ENCODE measurements around the gene LDLRAD4.

LDLRAD4 gene

GRCh38 chr18:13514558-13514957 is 296.0 kb downstream of the LDLRAD4 start:
- no peak for DNase-seq (ENCODE audit: low spot score)

- DNase-seq (ENCODE audit: low spot score): no peak
Measured at GRCh38 chr18:13516855-13517254, 298.3 kb downstream of the LDLRAD4 start.

GRCh38 chr18:13517369-13517768 is 298.8 kb downstream of the LDLRAD4 start:
- no peak for DNase-seq (ENCODE audit: low spot score)

- DNase-seq (ENCODE audit: low spot score): no peak
Measured at GRCh38 chr18:13518382-13518781, 299.8 kb downstream of the LDLRAD4 start.

GRCh38 chr18:13520306-13520705 is 301.7 kb downstream of the LDLRAD4 start:
- DNase-seq (ENCODE audit: low spot score): no peak

- no peak for DNase-seq (ENCODE audit: low spot score)
Measured at GRCh38 chr18:13520741-13521140, 302.2 kb downstream of the LDLRAD4 start.

- no peak for DNase-seq (ENCODE audit: low spot score)
Measured at GRCh38 chr18:13521418-13521817, 302.9 kb downstream of the LDLRAD4 start.

- DNase-seq (ENCODE audit: low spot score): no peak
Measured at GRCh38 chr18:13522256-13522655, 303.7 kb downstream of the LDLRAD4 start.

- no peak for DNase-seq (ENCODE audit: low spot score)
Measured at GRCh38 chr18:13522861-13523660, 304.5 kb downstream of the LDLRAD4 start.

GRCh38 chr18:13524054-13524453 is 305.5 kb downstream of the LDLRAD4 start:
- no peak for DNase-seq (ENCODE audit: low spot score)

- no peak for DNase-seq (ENCODE audit: low spot score)
Measured at GRCh38 chr18:13524811-13525210, 306.3 kb downstream of the LDLRAD4 start.

- no peak for DNase-seq (ENCODE audit: low spot score)
Measured at GRCh38 chr18:13525381-13526029, 306.9 kb downstream of the LDLRAD4 start.

- no peak for DNase-seq (ENCODE audit: low spot score)
Measured at GRCh38 chr18:13526519-13526918, 308.0 kb downstream of the LDLRAD4 start.

GRCh38 chr18:13527256-13527655 is 308.7 kb downstream of the LDLRAD4 start:
- no peak for DNase-seq (ENCODE audit: low spot score)

GRCh38 chr18:13527730-13528129 is 309.2 kb downstream of the LDLRAD4 start:
- no peak for DNase-seq (ENCODE audit: low spot score)

- DNase-seq (ENCODE audit: low spot score): no peak
Measured at GRCh38 chr18:13528739-13529392, 310.3 kb downstream of the LDLRAD4 start.

GRCh38 chr18:13530033-13530878 is 311.7 kb downstream of the LDLRAD4 start:
- no peak for DNase-seq (ENCODE audit: low spot score)

- DNase-seq (ENCODE audit: low spot score): peak; percentile 79
Measured at GRCh38 chr18:13530879-13531387, 312.4 kb downstream of the LDLRAD4 start.

- no peak for DNase-seq (ENCODE audit: low spot score)
Measured at GRCh38 chr18:13531681-13532325, 313.2 kb downstream of the LDLRAD4 start.

GRCh38 chr18:13532406-13533075 is 314.0 kb downstream of the LDLRAD4 start:
- no peak for DNase-seq (ENCODE audit: low spot score)

- no peak for DNase-seq (ENCODE audit: low spot score)
Measured at GRCh38 chr18:13534631-13535030, 316.1 kb downstream of the LDLRAD4 start.
